Effector memory CD4-positive, alpha-beta T cell (primary cell): ENCODE measurements around the gene MAGI3.
"Not testable (repeated sequence)": the region's sequence is repeated elsewhere in the genome, so short reads cannot be mapped to it uniquely, and the experiment has no call there.

Experiments used
- DNase-seq, 3 donors: peaks; one replicate each; pipeline ENCODE4 v3.0.0-alpha.2; 2020
- H3K27ac ChIP-seq: 2 replicates; pipeline ENCODE4 v1.7.0; 2013; ENCODE audit warnings: mild to moderate bottlenecking, low read length, moderate library complexity; ENCODE audit not compliant: insufficient read depth, poor library complexity, severe bottlenecking
- H3K27me3 ChIP-seq: replicated peaks from 2 replicates; pipeline ENCODE4 v1.7.0; 2013; ENCODE audit warnings: mild to moderate bottlenecking, low read length; ENCODE audit not compliant: insufficient read depth, control insufficient read depth, poor library complexity, severe bottlenecking
- H3K36me3 ChIP-seq: 2 replicates; pipeline ENCODE4 v1.7.0; 2013; ENCODE audit warnings: mild to moderate bottlenecking, low read length, moderate library complexity; ENCODE audit not compliant: control insufficient read depth, insufficient read depth
- H3K4me1 ChIP-seq: 2 replicates; pipeline ENCODE4 v1.7.0; 2013; ENCODE audit warnings: low read length, mild to moderate bottlenecking; ENCODE audit not compliant: control insufficient read depth, insufficient read depth, poor library complexity, severe bottlenecking
- H3K4me3 ChIP-seq: 2 replicates; pipeline ENCODE4 v1.7.0; 2013; ENCODE audit warnings: low read length, low read depth, mild to moderate bottlenecking; ENCODE audit not compliant: insufficient read depth, poor library complexity, severe bottlenecking
- H3K9me3 ChIP-seq: 2 replicates; pipeline ENCODE4 v1.7.0; 2013; ENCODE audit warnings: mild to moderate bottlenecking, low read length, moderate library complexity; ENCODE audit not compliant: control insufficient read depth

The MAGI3 gene

DNA sequence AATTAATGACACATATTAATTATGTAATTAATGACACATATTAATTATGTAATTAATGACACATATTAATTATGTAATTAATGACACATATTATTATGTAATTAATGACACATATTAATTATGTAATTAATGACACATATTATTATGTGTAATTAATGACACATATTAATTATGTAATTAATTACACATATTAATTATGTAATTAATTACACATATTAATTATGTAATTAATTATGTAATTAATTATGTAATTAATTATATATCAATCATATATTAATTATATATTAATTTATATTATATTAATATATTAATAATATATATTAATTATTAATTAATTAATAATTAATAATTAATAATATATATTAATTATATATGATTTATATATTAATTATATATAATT lies 25.8 kb downstream of the MAGI3 start:
- H3K27ac ChIP-seq, H3K27me3 ChIP-seq, H3K4me1 ChIP-seq, H3K9me3 ChIP-seq, H3K36me3 ChIP-seq, H3K4me3 ChIP-seq, DNase-seq: not testable (repeated sequence)

DNA sequence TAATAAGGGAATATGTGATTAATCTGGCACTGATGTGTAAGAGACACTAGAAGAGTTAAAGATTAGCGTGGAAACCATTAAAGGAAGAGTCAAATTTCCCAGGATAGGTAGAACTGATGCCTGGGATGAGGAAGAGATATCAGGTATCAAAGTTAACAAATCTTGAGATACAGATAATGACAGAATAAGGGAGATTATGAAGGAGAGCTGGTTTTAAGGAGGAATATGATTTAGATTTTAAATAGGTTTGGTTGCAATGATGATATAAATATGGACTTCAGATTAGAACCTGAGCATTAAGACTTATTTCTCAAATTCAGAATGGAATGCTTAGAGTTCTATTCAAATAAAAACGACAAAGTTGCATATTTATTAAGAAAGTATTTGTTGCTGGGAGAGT lies 26.2 kb downstream of the MAGI3 start:
- no peak for DNase-seq
- Histone ChIP-seq H3K4me1 (no peaks in the 10 kb centered on the region), H3K27ac (no peak overlapping the region), H3K9me3 (no peaks in the 10 kb centered on the region), H3K36me3 (no peaks in the 10 kb centered on the region), H3K27me3 (no peaks in the 10 kb centered on the region), H3K4me3 (no peak overlapping the region)

DNA sequence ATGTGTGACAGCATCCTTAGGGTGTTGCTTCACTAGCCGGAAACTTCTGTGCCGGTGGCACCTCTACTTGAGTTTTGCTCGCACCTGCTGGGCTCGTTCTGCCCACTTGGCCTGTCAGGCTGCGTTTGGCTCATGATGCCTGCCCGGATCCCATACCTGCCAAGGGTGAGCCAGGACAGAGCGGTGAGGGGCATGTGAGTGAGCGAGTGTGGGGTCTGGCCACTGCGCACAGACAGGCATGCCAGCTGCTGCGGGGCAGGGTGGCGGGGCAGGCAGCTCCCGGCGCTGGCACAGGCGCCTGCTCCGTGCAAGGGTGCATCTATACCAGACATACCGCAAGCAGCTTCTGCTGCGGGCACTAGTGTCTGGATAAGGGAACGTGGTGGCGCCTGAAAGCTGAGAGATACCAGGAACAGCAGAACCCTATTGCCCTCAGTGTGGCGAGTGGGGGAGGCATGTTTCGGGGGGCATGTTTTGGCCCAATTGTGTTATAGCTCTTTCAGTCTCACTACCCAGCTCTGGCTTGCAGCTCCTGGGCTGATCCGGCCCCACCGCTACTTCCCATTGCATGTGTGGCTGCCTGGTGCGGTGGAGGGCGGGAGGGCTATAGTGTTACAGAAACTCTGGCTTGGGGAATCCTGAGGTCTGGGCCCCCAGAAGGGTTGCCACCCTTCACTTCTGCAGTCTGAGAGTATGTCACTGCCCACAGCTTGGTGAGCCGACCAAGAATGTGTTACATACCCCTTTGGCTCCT lies 32.2 kb downstream of the MAGI3 start:
- Histone ChIP-seq H3K9me3 (no peaks in the 10 kb centered on the region), H3K4me1 (no peaks in the 10 kb centered on the region), H3K27me3 (no peaks in the 10 kb centered on the region), H3K36me3 (no peaks in the 10 kb centered on the region), H3K4me3 (no peak overlapping the region), H3K27ac (no peak overlapping the region)
- DNase-seq, result no peak

DNA sequence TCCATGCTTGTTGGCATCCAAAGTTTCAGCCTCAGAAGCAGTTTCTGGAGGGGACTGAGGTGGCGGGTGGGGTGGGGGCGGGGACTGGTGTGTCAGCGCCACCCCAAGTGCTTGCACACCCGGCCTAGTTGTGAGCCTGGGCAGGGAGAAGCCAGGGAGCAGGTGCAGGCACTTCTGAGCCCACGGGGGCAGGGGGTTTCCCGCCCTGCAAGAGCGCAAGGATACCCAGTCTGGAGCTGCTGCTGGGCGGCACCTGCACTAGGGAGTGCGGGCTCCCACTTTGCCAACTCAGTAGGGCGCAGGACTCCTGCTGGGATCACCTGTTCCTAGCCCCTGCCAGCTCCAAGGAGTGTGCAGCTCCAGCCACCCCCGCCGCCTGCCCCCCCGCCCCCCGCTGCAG lies 33.5 kb downstream of the MAGI3 start:
- no peak overlapping the region for H3K27ac ChIP-seq
- no peak for DNase-seq
- no peaks in the 10 kb centered on the region for H3K36me3 ChIP-seq
- H3K4me1 ChIP-seq, result no peaks in the 10 kb centered on the region
- no peaks in the 10 kb centered on the region for H3K27me3 ChIP-seq
- H3K9me3 ChIP-seq, result no peaks in the 10 kb centered on the region
- H3K4me3 ChIP-seq, result no peak overlapping the region

DNA sequence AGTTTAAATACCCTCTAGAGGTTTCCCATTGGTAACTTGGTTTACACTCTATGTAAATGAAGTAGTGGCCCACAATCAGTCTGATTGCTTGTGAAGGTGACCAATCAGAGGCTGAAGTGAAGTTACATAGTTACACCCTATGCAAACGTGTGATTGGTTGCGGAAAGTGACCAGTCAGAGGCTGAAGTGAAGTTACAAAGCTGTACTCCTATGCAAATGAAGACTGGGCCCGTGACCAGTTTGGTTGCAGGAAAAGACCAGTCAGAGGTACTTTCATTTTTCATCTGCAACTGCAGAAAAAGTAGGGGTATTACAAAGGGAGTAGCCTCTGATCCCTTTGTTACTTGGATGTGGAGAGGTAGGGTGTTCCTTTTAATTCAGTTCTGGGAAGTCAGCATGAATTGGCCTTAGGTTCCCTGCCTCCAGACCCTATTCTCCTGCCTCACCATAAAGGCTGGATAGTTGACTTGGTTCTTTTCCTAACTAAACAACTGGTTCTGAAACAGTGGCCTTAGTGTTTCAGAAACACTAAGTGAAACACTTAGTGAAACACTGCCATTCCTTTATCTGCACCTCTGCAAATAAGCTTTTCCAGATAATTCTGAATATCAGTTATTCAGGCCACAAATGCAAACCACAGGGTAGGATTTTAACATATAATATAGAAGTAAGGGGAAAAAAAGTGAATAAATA lies 39.3 kb downstream of the MAGI3 start:
- no peak overlapping the region for H3K27ac ChIP-seq
- no peak for DNase-seq
- H3K36me3 ChIP-seq, result no peaks in the 10 kb centered on the region
- H3K4me1 ChIP-seq, result no peaks in the 10 kb centered on the region
- H3K27me3 ChIP-seq, result no peaks in the 10 kb centered on the region
- H3K4me3 ChIP-seq, result no peak overlapping the region
- H3K9me3 ChIP-seq, result no peaks in the 10 kb centered on the region

DNA sequence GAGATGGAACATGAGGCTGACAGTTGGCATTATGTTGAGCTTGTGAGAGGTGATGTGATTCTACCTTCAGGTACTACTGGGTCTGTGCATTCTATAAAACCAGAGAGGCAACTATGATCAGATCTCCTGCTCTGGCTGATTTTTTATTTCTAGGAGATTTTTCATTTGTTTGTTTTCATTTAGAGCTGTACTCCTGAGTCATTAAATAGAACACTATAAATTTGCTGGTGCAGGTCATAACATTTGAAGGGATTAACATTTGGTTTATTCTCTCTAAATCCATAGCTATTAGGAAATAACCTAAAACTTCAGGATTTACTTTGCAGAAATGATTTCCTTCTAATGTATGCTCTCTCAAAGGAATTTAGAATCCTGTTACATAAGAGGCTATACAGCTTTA lies 42.9 kb downstream of the MAGI3 start:
- DNase-seq, result no peak
- H3K27me3 ChIP-seq, result no peaks in the 10 kb centered on the region

DNA sequence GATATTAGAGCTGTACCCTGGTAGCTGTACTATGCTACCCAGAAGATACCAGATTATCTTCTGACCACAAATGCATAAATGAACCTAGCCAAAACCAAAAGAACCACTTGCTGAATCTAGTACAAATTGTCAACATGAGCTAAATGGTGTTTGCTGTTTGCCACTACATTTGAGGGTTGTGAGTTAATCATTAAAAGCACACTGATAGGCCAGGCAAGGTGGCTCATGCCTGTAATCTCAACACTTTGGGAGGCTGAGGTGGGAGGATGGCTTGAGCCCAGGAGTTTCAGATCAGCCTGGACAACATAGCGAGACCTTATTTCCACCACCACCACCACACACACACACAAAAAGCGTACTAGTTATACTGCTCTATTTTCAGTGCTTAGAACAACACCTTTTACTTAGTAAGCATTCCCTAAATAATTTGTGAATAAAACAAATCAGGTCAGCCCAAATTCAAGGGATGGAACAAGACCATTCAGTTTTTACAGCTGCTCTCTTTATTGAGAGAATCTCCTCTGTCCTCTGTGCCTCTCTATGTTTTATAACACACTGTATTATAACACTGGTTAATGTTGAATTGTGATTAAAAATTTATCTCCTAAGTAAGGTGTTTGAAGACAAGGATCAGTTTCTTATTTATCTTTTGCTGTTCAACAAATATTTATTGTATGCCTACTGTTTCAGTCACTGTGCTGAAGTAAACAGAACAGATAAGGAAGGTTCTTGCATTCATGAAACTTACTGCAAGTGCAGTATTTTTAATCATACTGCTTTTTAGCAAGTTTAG lies 44.0 kb downstream of the MAGI3 start:
- no peaks in the 10 kb centered on the region for H3K27me3 ChIP-seq
- H3K27ac ChIP-seq, result no peak overlapping the region
- no peaks in the 10 kb centered on the region for H3K4me1 ChIP-seq
- H3K36me3 ChIP-seq, result no peaks in the 10 kb centered on the region
- H3K9me3 ChIP-seq, result no peaks in the 10 kb centered on the region
- no peak for DNase-seq
- no peak overlapping the region for H3K4me3 ChIP-seq

More for the DNA sequence above, 42.9 kb downstream of the MAGI3 start:
- Histone ChIP-seq H3K27ac (no peak overlapping the region), H3K4me3 (no peak overlapping the region), H3K4me1 (no peaks in the 10 kb centered on the region), H3K9me3 (no peaks in the 10 kb centered on the region), H3K36me3 (no peaks in the 10 kb centered on the region)

DNA sequence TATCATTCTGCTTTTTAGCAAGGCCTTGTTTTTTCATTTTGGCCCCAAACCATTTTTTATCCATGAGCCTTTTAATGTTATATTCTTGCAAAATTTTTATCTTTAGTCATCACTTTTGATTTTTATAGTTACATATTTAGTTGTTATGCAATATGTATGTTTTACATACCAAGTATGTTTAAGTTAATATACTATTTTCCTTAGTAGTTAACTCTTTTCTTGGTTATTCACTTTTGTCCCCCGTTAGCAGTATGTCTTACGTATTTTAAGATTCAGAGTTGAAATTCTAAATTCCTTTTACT lies 44.5 kb downstream of the MAGI3 start:
- DNase-seq, result no peak
- Histone ChIP-seq H3K9me3 (no peaks in the 10 kb centered on the region), H3K27me3 (no peaks in the 10 kb centered on the region), H3K36me3 (no peaks in the 10 kb centered on the region), H3K27ac (no peak overlapping the region), H3K4me3 (no peak overlapping the region), H3K4me1 (no peaks in the 10 kb centered on the region)

DNA sequence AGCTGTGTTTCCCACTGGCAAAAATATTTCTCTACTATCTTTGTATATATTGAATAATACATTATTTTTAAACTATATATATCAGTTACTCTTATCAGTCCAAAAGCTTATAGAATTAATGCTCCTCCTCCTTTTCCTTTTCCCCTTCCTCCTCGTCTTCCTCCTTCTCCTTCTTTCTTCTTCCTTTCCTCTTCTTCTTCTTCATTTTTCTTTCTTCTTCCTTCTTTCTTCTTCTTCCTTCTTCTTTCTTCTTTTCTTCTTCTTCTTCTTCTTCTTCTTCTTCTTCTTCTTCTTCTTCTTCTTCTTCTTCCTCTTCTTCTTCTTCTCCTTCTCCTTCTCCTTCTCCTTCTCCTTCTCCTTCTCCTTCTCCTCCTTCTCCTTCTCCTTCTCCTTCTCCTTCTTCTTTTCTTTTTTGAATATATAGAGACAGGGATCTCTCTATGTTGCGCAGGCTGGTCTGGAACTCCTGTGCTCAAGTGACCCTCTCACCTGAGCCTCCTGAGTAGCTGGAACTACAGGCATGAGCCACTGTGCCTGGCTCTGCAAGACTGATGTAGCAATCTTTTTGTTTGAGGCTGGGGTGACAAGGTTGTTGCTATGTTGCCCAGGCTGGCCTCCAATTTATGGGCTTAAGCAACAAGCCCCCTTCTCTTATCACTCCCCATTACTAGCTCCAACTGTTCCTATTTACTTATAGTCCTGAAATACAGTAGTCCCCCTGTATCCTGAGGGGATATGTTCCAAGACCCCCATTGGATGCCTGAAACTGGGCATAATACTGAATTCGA lies 47.4 kb downstream of the MAGI3 start:
- DNase-seq, result no peak
- H3K27ac ChIP-seq, result no peak overlapping the region

More for the DNA sequence above, 47.4 kb downstream of the MAGI3 start:
- H3K9me3 ChIP-seq, result no peaks in the 10 kb centered on the region
- no peaks in the 10 kb centered on the region for H3K4me1 ChIP-seq
- H3K4me3 ChIP-seq, result no peak overlapping the region
- no peaks in the 10 kb centered on the region for H3K36me3 ChIP-seq
- H3K27me3 ChIP-seq, result no peaks in the 10 kb centered on the region
